B cell (primary cell): ENCODE data around the gene BARX1. TPM values are rescaled to one million over a fixed set of nuclear protein-coding genes. Genes with fewer than 3 reads are reported as not detected.

Source experiments
- ATAC-seq: fragments of 200-7000 bp; cut with Tn5 transposase; one replicate; pipeline ENCODE4 v1.10.0; 2021; ENCODE audit warnings: low read depth, mild to moderate bottlenecking, moderate number of reproducible peaks, moderate library complexity
- CTCF ChIA-PET: fragments of 350-600 bp; sonication (Branson Sonifier 250); formaldehyde crosslinking; loops from one replicate; lab custom pipeline; 2021; ENCODE audit warnings: antibody characterized with exemption, inconsistent platforms; lab: Charles Lee
- POLR2A ChIA-PET: fragments of 350-600 bp; sonication (Branson Sonifier 250); formaldehyde crosslinking; loops from one replicate; lab custom pipeline; 2021; ENCODE audit warnings: antibody characterized with exemption; lab: Charles Lee
- DNase-seq: peaks from one replicate; pipeline ENCODE4 v3.0.0; 2013
- H2AFZ ChIP-seq: 2 replicates; pipeline ENCODE4 v1.6.1; 2012; ENCODE audit warnings: mild to moderate bottlenecking, low read depth, low read length; ENCODE audit not compliant: insufficient read depth, poor library complexity, severe bottlenecking
- H3K27ac ChIP-seq, 2 donors: 1 replicate in 1 of 2; 2 replicates in 1 of 2; pipeline ENCODE4 v1.5.1; 2012 to 2013; ENCODE audit warnings: low read length in 2 of 2, mild to moderate bottlenecking in 2 of 2, moderate library complexity in 1 of 2
- H3K27me3 ChIP-seq, 4 experiments: fragments of 200-600 bp in 1 of 4; sonication (generic) in 1 of 4; replicated peaks in 1 of 4; 1 replicate in 2 of 4; 2 replicates in 2 of 4; pipeline versions ENCODE4 v1.6.1 to v1.7.0; 2013 to 2016; ENCODE audit warnings: low read length in 3 of 4, mild to moderate bottlenecking in 2 of 4, mixed read lengths in 1 of 4, moderate library complexity in 1 of 4; ENCODE audit not compliant: insufficient read depth in 4 of 4, control insufficient read depth in 3 of 4; ENCODE audit errors: control extremely low read depth in 1 of 4
- H3K36me3 ChIP-seq, 2 experiments: replicated peaks in 1 of 2; 1 replicate in 1 of 2; 2 replicates in 1 of 2; pipeline versions ENCODE4 v1.6.1 to v1.7.1; 2013; ENCODE audit warnings: low read length in 1 of 2; ENCODE audit not compliant: insufficient read depth in 2 of 2, control insufficient read depth in 1 of 2; ENCODE audit errors: control extremely low read depth in 1 of 2, extremely low read depth in 1 of 2
- H3K4me1 ChIP-seq, 2 donors: fragments of 200-600 bp in 1 of 2; sonication (generic) in 1 of 2; 1 replicate in 1 of 2; 2 replicates in 1 of 2; pipeline versions ENCODE4 v1.5.1 to v1.6.1; 2013 to 2017; ENCODE audit warnings: low read length in 2 of 2; ENCODE audit not compliant: control insufficient read depth in 2 of 2, insufficient read depth in 2 of 2
- H3K4me2 ChIP-seq: replicated peaks from 2 replicates; pipeline ENCODE3; 2012; ENCODE audit warnings: mild to moderate bottlenecking, low read depth, low read length; ENCODE audit not compliant: poor library complexity, severe bottlenecking
- H3K4me3 ChIP-seq, 5 experiments: fragments of 200-600 bp in 1 of 5; sonication (generic) in 1 of 5; 1 replicate in 3 of 5; 2 replicates in 2 of 5; pipeline versions ENCODE4 v1.5.1 to v1.7.0; 2011 to 2016; ENCODE audit warnings: low read length in 4 of 5, mild to moderate bottlenecking in 4 of 5, low read depth in 2 of 5, control low read depth in 1 of 5, moderate library complexity in 1 of 5; ENCODE audit not compliant: insufficient read depth in 1 of 5; ENCODE audit errors: control extremely low read depth in 1 of 5, extremely low read depth in 1 of 5
- H3K79me2 ChIP-seq: fragments of 200-600 bp; sonication (generic); one replicate; pipeline ENCODE4 v1.6.0; 2016; ENCODE audit warnings: low read length; ENCODE audit not compliant: control insufficient read depth, insufficient read depth
- H3K9ac ChIP-seq: fragments of 200-600 bp; sonication (generic); 2 replicates; pipeline ENCODE4 v1.6.1; 2017; ENCODE audit warnings: mild to moderate bottlenecking, low read length, moderate library complexity
- H3K9me3 ChIP-seq, 3 donors: one replicate each; pipeline versions ENCODE4 v1.6.1 to v1.7.1; 2013; ENCODE audit warnings: low read length in 2 of 3; ENCODE audit not compliant: control insufficient read depth in 2 of 3, insufficient read depth in 1 of 3; ENCODE audit errors: control extremely low read depth in 1 of 3
- H4K20me1 ChIP-seq: 2 replicates; pipeline ENCODE4 v1.6.0; 2012; ENCODE audit warnings: mild to moderate bottlenecking, low read length; ENCODE audit not compliant: insufficient read depth, control insufficient read depth, poor library complexity, severe bottlenecking
- H3K27ac Mint-ChIP-seq: one replicate; pipeline ENCODE4 v1.8.0; 2021; ENCODE audit warnings: mixed read lengths
- H3K27me3 Mint-ChIP-seq: one replicate; pipeline ENCODE4 v1.8.0; 2021; ENCODE audit warnings: mixed read lengths
- H3K4me1 Mint-ChIP-seq: one replicate; pipeline ENCODE4 v1.8.0; 2021; ENCODE audit warnings: mixed read lengths
- H3K4me3 Mint-ChIP-seq: one replicate; pipeline ENCODE4 v1.8.0; 2021; ENCODE audit warnings: mixed read lengths
- H3K9me3 Mint-ChIP-seq: one replicate; pipeline ENCODE4 v1.8.0; 2022; ENCODE audit warnings: mixed read lengths; ENCODE audit not compliant: insufficient read depth
- EZH2 ChIP-seq: IDR thresholded peaks from 2 replicates; pipeline ENCODE4 v1.6.1; 2012; ENCODE audit warnings: borderline replicate concordance, low read depth, mild to moderate bottlenecking, moderate library complexity, low read length; ENCODE audit not compliant: insufficient read depth, poor library complexity, severe bottlenecking
- WGBS: methylation state at CpG from one replicate; pipeline ENCODE4 v1.1.5; 2013; ENCODE audit warnings: missing lambda C conversion rate; ENCODE audit not compliant: insufficient coverage; 5-methylcytosine and 5-hydroxymethylcytosine counted together
- intact Hi-C: fragments of 100-400 bp; cut with micrococcal nuclease; formaldehyde crosslinking; loops from one replicate; pipeline ENCODE4 v1.10.0; 2022
- polyA plus RNA-seq: library from polyadenylated mRNA; depleted of rRNA; stranded (reverse); fragments of >200 nt; gene quantifications from 2 replicates; pipeline ENCODE4 v1.2.3, GENCODE V29; 2012
- total RNA-seq, 2 donors: library from RNA; stranded (reverse); fragments of 120-200 nt in 1 of 2; gene quantifications; 1 replicate in 1 of 2; 2 replicates in 1 of 2; pipeline versions ENCODE4 v1.2.3 to v1.2.4, GENCODE V29; 2013 to 2022
- TF ChIP-seq, protein P1 (sequence below): fragments of 200-600 bp; IDR thresholded peaks from one replicate; pipeline ENCODE4 v1.8.0; 2022; ENCODE audit warnings: antibody characterized with exemption, mild to moderate bottlenecking

Gene BARX1
- total and polyA plus RNA-seq, 2 donors (not counting 1 experiment from before 2014, with no cell fraction given): not detected

DNA sequence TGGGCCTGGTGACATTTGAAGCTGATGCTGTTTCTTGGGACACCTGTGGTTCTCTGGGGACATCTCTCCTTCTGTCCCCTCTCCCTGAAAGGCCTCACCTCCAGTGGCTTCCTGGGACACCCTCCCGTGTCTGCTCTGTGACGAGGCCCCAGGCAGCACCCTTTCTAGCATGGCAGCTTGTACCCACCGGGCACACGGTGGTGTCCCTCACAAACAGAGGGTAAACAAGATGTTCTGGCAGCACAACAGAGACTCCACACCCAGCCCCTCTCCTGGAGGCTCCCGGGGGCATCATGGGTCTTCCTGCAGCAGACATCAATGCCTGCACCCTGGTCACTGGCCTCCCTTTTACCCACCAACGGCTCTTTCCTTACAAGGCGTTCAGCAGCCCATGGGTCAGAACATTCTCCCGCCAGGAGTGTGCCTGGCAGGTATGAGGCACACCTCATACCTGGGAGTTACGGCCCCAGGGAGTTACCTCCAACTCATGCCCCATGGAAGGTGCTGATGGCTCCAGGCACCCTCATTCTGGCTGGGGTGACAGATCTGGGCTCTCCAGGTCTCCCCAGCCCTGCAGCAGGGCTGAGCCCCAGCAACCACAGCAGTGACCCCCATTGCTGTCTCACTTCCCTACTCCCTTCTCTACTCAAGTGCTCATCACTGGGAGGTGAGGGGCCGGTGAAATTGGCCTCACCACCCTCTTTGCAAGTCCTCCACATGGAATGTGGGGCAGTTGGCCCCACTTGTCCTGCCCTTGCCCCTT is 51.1 kb downstream of the BARX1 start:
- ChIA-PET POLR2A (no interaction called here), CTCF (no interaction called here)
- no peak overlapping the region for H2AFZ ChIP-seq
- H3K27ac Mint-ChIP-seq: no peak overlapping the region
- no peaks in the 10 kb centered on the region for H3K36me3 ChIP-seq
- H3K4me3 Mint-ChIP-seq: no peak overlapping the region
- intact Hi-C loops: no loop called here
- no peak for DNase-seq
- no peak overlapping the region for H3K4me3 ChIP-seq
- no peaks in the 10 kb centered on the region for H4K20me1 ChIP-seq
- H3K9ac ChIP-seq: no peak overlapping the region
- TF ChIP-seq EZH2: no peak
- TF ChIP-seq, protein P1, sequence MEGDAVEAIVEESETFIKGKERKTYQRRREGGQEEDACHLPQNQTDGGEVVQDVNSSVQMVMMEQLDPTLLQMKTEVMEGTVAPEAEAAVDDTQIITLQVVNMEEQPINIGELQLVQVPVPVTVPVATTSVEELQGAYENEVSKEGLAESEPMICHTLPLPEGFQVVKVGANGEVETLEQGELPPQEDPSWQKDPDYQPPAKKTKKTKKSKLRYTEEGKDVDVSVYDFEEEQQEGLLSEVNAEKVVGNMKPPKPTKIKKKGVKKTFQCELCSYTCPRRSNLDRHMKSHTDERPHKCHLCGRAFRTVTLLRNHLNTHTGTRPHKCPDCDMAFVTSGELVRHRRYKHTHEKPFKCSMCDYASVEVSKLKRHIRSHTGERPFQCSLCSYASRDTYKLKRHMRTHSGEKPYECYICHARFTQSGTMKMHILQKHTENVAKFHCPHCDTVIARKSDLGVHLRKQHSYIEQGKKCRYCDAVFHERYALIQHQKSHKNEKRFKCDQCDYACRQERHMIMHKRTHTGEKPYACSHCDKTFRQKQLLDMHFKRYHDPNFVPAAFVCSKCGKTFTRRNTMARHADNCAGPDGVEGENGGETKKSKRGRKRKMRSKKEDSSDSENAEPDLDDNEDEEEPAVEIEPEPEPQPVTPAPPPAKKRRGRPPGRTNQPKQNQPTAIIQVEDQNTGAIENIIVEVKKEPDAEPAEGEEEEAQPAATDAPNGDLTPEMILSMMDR: no peak
- no peak overlapping the region for H3K4me2 ChIP-seq
- WGBS: 95% methylated on average over 10 of the region's 10 CpGs
- peaks cover 17% of the 10 kb centered on the region for H3K27me3 Mint-ChIP-seq
- peaks cover 0 to 11% (median 0%) of the 10 kb centered on the region in 3 donors for H3K9me3 ChIP-seq
- peaks cover 0 to 3% of the 10 kb centered on the region in 2 donors for H3K4me1 ChIP-seq
- no peaks in the 10 kb centered on the region for H3K79me2 ChIP-seq
- no peak for ATAC-seq
- peaks cover 0 to 8% (median 2%) of the 10 kb centered on the region in 4 experiments for H3K27me3 ChIP-seq
- peaks cover 3% of the 10 kb centered on the region for H3K4me1 Mint-ChIP-seq
- no peak overlapping the region for H3K27ac ChIP-seq
- no peaks in the 10 kb centered on the region for H3K9me3 Mint-ChIP-seq
